ENCODE data around the gene AKR7A2. TPM values are rescaled to one million over a fixed set of nuclear protein-coding genes. Genes with fewer than 3 reads are reported as not detected.
A peak's percentile ranks its signal among the peaks of the same experiment; 100 is the strongest.
"Not testable (repeated sequence)": the region's sequence is repeated elsewhere in the genome, so short reads cannot be mapped to it uniquely, and the experiment has no call there.

AKR7A2 gene
- total RNA-seq, 1 donor from 2014 or later: 37.4 TPM

- intact Hi-C loops (cut with DNase I): no loop called here
- ATAC-seq (no peak), DNase-seq (no peak)
- no peaks in the 10 kb centered on the region for H3K4me1 ChIP-seq
- peaks cover 1% of the 10 kb centered on the region for H3K9me3 ChIP-seq
- no peak overlapping the region for H3K4me3 ChIP-seq
- no peaks in the 10 kb centered on the region for H3K27me3 ChIP-seq (ENCODE audit: low read depth)
- TF ChIP-seq CTCF (IDR thresholded peaks at IDR 0.05): no peak
- peaks cover 33% of the 10 kb centered on the region for H3K36me3 ChIP-seq
- no peak overlapping the region for H3K27ac ChIP-seq
Observed at GRCh38 chr1:19300211-19300610, 11.7 kb downstream of the AKR7A2 start.

GRCh38 chr1:19294638-19295037 is 17.3 kb downstream of the AKR7A2 start:
- Histone ChIP-seq H3K27ac (no peak overlapping the region), H3K4me3 (no peak overlapping the region), H3K27me3 (ENCODE audit: low read depth) (no peaks in the 10 kb centered on the region), H3K4me1 (no peaks in the 10 kb centered on the region), H3K9me3 (peaks cover 13% of the 10 kb centered on the region), H3K36me3 (no peaks in the 10 kb centered on the region)
- no peak for DNase-seq
- intact Hi-C loops (cut with DNase I): no loop called here
- no peak for TF ChIP-seq CTCF (IDR thresholded peaks at IDR 0.05)
- ATAC-seq: no peak

- DNase-seq (no peak), ATAC-seq (no peak)
- peaks cover 6% of the 10 kb centered on the region for H3K4me1 ChIP-seq
- intact Hi-C loops (cut with DNase I): no loop called here
- H3K4me3 ChIP-seq: peak overlapping the region; percentile 60
- no peaks in the 10 kb centered on the region for H3K36me3 ChIP-seq
- TF ChIP-seq CTCF (IDR thresholded peaks at IDR 0.05): no peak
- H3K9me3 ChIP-seq: peaks cover 2% of the 10 kb centered on the region
- H3K27me3 ChIP-seq (ENCODE audit: low read depth): no peaks in the 10 kb centered on the region
- H3K27ac ChIP-seq: no peak overlapping the region
Observed at GRCh38 chr1:19289244-19289643, 22.7 kb downstream of the AKR7A2 start.

GRCh38 chr1:19288324-19289241 is 23.4 kb downstream of the AKR7A2 start, which contains the start of gene AKR7A3:
Gene AKR7A3, minus strand, starts transcription at chr1:19288770. Its CDS starts 61 bp downstream, at chr1:19288709.
- DNase-seq (peak; percentile 80), ATAC-seq (peak; percentile 93 to 97)
- peak within 1 kb of the TSS; percentile 60 for H3K4me3 ChIP-seq
- H3K9me3 ChIP-seq; H3K27ac ChIP-seq; intact Hi-C loops (cut with DNase I); H3K4me1 ChIP-seq; H3K27me3 ChIP-seq (ENCODE audit: low read depth); H3K36me3 ChIP-seq: not testable (repeated sequence)

- intact Hi-C loops (cut with DNase I): no loop called here
- ATAC-seq: no peak
- Histone ChIP-seq H3K27ac (no peak overlapping the region), H3K4me3 (no peak overlapping the region), H3K36me3 (no peaks in the 10 kb centered on the region), H3K4me1 (peaks cover 6% of the 10 kb centered on the region), H3K9me3 (no peaks in the 10 kb centered on the region), H3K27me3 (ENCODE audit: low read depth) (no peaks in the 10 kb centered on the region)
- no peak for TF ChIP-seq CTCF (IDR thresholded peaks at IDR 0.05)
- DNase-seq: no peak
Observed at GRCh38 chr1:19287436-19288185, 24.3 kb downstream of the AKR7A2 start.

- H3K4me3 ChIP-seq; DNase-seq; H3K9me3 ChIP-seq; H3K4me1 ChIP-seq; H3K27ac ChIP-seq; intact Hi-C loops (cut with DNase I); H3K36me3 ChIP-seq; H3K27me3 ChIP-seq (ENCODE audit: low read depth); ATAC-seq: not testable (repeated sequence)
Observed at GRCh38 chr1:19285807-19286206, 26.1 kb downstream of the AKR7A2 start.

GRCh38 chr1:19285366-19285765 is 26.6 kb downstream of the AKR7A2 start:
- H3K4me1 ChIP-seq; H3K27ac ChIP-seq; H3K27me3 ChIP-seq (ENCODE audit: low read depth); H3K36me3 ChIP-seq; ATAC-seq; DNase-seq; H3K4me3 ChIP-seq; H3K9me3 ChIP-seq; intact Hi-C loops (cut with DNase I): not testable (repeated sequence)
